Hematopoietic multipotent progenitor cell treated with erythropoietin and hydrocortisone succinate and interleukin-3 and kit ligand, for 17 days (in vitro differentiated cells): ENCODE measurements around the gene ZIC1.

Source experiments
- DNase-seq: peaks from one replicate; pipeline ENCODE4 v3.0.0-alpha.2; 2015; ENCODE audit warnings: low spot score

ZIC1 gene

DNA sequence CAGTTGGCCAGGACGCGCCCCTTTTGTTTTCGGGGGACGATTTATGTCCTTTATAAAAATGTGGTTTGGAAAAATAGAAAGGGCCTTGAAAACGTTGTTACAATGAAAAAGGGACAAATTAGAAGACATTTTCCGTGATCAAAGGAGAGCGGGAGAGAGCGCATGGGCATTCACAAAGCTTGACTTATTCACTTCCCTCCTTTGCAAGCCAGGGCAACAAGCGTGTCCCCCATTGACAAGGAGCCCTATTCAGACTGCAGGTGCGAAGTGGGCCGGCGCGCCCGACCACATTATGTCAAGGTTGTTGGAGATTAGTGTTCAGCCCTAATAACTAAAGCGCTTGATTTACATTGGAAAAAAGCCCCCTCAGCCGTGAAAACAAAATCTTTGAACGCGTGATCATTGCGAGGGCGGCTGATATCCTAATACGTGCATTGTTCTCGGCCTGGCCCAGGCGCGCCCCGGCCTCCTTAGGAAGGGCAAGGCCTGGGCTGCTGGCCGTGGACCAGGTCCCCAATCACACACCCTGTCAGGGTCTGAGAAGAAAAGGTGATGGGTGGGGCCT lies 28.7 kb upstream of the ZIC1 start:
- no peak for DNase-seq

DNA sequence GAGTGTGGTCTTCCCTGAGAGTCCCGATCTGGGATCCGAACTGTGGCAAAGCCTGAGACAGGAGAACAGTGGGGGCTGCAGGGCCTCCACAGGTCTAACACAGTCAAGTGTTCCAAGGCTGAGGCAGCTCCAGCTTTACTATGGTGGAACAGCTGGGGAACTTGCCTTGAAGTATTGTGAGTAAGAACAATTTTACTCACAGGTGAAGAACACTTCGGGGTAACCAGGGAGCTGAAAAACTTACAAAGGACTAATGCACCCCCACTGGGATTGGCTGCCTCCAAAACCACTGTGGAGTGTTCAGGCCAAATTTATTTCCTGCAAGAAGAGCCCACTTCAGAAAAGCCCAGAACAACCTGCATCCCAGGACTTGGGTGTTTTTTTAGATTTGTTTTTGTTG lies 28.2 kb upstream of the ZIC1 start:
- no peak for DNase-seq

- DNase-seq, result no peak
Measured at GRCh38 chr3:147381596-147381995, 27.6 kb upstream of the ZIC1 start.

DNA sequence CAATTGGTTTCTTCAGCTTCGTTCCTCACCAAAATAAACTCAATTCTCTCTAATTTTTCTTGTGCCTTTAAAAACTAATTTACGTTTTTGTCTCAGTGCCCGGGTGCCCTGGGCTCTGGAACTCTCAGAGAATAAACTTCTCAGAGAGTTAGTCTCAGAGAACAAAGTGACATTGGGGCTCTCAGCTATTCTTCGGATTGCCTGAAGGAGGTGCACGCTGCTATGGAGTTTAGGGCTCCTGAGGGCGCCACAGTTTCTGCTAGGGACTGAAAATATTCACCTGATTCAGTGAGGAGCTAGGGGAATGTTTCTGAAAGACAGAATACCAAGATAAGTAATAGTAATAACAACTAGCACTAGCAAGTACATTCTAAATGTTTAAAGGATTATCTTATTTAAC lies 25.5 kb upstream of the ZIC1 start:
- no peak for DNase-seq

- no peak for DNase-seq
Measured at GRCh38 chr3:147384210-147385058, 24.7 kb upstream of the ZIC1 start.

DNA sequence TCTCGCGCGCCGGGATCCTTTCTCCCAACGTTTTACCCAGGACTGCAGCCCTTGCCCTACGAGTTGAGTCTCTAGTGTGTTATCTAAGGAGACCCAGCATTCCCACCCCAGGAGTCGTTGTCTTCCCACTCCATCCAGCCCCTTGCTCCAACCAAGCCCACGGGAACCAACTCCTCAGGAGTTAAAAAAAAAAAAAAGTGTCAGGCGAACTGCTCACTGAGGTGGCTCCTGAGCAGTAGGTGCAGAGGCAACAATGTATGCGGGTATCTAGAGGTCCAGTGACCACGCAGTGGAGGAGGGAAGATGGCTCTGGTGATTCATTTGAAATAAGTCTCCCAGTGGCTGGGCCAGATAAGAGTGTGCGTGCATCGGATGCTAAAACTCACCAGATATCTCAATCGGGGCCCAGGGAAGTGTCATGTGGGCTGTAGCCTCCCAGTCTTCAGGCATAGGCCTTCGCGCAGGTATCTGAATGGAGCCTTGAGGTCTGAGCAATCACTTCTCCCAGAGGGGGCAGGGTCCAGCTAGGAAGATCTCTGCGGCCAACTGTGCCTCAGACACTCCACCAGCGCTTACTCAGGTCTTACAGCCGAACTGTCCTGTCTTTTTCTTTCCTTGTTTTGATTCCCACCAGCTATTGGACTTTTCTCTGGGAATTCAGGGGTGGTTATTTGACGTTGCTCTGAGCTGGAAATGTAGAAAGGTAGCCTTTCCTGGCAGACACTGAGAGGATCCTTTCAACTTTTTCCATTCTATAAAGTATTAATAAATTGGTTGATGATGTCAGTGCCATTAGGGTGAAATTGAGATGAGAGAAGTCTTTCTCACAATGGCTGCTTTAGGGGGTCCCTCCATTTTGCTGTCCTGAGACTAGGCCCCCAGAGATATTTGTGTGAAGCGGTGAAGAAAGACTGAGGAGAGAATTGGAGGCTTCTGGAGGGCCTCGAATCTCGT lies 23.8 kb upstream of the ZIC1 start:
- DNase-seq, result no peak

- no peak for DNase-seq
Measured at GRCh38 chr3:147387291-147387884, 21.8 kb upstream of the ZIC1 start.

- no peak for DNase-seq
Measured at GRCh38 chr3:147387885-147388699, 21.1 kb upstream of the ZIC1 start.

- DNase-seq, result no peak
Measured at GRCh38 chr3:147388700-147389580, 20.2 kb upstream of the ZIC1 start.

DNA sequence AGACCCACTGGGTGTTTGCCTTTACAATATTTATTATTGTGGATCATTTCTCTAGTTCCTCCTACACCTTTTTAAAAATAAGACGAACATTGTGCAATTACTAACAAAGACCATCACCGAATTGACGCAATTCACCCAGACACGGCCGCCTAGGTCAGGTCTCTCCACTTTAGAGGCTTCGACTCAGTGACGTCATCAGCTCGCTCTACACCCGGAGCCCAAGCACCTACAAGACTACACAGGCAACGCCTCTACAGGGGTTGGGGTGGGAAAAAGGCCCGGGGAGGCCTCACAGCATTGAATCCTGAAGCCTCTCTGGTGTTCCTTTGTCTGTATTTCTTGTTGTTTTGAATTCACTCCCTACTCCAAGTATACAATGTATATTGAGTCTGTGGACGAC lies 19.4 kb upstream of the ZIC1 start:
- no peak for DNase-seq

GRCh38 chr3:147390589-147391569 lies 18.3 kb upstream of the ZIC1 start:
- no peak for DNase-seq

DNA sequence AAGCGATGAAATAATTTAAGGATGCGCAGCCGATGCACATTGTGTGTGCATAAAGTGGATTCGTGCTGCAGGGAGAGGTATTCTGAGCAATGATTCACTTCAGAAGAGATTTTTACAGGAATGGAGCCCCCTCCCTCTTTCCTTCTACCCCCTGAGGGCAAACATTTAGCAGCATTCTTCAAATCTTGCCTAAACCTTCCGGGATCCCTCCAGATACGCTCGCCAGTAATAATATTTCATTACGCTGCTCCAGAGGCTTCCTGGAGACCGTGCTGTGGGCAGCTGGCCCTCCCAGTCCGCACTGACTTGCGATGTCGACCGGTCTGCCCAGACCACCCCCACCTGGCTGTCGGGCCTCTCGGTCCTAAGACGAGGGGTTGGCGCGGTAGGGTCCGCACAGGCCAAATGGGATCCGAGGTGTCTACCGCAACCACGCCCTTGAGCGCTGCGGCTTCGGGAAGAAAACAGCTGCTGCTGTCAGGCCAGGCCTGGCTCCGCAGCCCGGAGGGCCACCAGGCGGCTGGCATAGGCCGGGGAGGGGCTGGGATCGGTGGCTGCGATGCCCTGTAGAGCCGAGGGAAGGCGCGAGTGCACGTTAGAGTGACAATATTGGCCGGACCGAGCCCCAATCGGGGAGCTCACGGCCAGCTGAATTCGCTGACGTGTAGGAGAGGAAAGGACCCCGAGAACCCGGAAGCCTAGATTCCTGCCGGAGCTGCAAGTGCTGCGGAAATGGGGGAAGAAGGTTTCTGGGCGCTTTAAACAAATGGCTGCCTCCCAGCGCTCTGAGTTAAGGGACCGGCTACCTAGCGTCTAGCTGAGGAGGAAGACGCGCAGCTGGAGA lies 17.2 kb upstream of the ZIC1 start:
- no peak for DNase-seq

DNA sequence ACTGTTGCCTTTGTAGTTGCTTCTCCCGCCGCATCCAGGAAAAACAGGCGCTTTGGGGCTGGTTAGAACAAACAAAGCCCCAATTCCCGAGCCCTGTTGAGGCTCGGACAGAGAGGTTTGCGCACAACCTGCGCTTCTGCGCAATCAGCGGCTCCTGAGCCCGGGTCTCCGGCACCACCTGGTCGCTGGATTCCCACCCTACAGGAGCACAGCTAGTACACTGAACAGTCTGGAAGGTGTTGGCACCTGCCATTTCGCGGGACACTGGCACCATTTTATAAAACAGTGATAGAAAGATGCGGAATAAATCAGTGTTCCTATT lies 16.6 kb upstream of the ZIC1 start:
- DNase-seq, result no peak

GRCh38 chr3:147393261-147393942 lies 15.8 kb upstream of the ZIC1 start:
- DNase-seq, result no peak

GRCh38 chr3:147393943-147394883 lies 15.0 kb upstream of the ZIC1 start:
- no peak for DNase-seq

- no peak for DNase-seq
Measured at GRCh38 chr3:147394884-147395225, 14.3 kb upstream of the ZIC1 start.
